Umbilical cord (tissue), 2 donors: Measurements from ENCODE around the gene C14orf180. TPM values are rescaled to one million over a fixed set of nuclear protein-coding genes. Genes with fewer than 3 reads are reported as not detected.

Experiments used
- DNase-seq: peaks from one replicate; pipeline ENCODE4 v3.0.0-alpha.2; 2015; ENCODE audit warnings: low spot score
- total RNA-seq: library from RNA; depleted of rRNA; stranded (reverse); fragments of >200 nt; gene quantifications from one replicate; pipeline ENCODE4 v1.2.3, GENCODE V29; 2014; ENCODE audit warnings: low replicate concordance; ENCODE audit not compliant: insufficient read depth

Gene C14orf180
- total RNA-seq, 1 donor from 2014 or later: 5.1 TPM

- no peak for DNase-seq
These were observed 29.8 kb upstream of the C14orf180 start for GRCh38 chr14:104549536-104550339.

DNA sequence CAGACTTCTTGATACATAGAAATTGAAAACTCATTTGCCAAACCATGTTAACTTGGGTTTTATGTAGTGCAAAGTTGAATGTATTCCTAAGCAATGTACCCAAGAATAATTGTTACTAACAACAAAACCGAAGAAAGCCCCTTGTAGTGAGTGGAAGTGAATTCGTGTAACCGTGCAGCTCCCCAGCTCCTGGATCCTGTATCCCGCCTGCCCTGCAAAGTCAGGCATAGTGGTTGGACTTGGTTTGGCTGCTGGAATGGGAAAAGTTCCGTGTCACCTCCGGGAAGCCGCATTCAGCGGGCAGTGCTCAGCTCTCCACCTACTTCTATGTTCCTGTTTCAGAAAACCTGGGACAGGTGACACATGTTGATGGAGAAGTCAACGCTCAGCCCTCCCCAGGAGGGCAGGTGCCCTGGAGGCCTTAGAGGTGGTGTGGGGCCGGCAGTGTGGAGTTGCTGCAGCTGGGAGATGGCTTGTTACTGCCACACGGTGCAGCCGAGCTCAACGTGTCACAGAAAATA lies 29.2 kb upstream of the C14orf180 start:
- DNase-seq: no peak

GRCh38 chr14:104550861-104551728 lies 28.5 kb upstream of the C14orf180 start:
- DNase-seq: no peak

GRCh38 chr14:104551851-104552737 lies 27.5 kb upstream of the C14orf180 start:
- no peak for DNase-seq

DNA sequence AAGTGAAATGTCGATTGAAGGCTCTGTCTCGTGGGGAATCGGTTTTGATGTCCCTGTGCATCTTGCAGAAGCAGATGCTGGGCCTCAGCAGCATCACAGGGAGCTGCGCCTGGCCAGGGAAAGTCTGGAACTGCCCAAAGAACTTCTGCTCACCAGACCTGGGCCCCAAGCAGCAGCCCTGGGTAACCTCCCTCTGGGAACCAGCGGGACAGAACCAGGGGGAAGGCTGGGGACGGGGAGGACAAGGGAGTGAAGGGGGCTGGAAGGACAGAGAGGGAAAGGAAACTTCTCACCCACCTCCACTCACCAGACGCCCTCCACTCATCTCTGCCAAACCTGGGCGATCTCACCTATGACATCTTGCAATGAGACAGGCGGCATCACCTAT lies 26.8 kb upstream of the C14orf180 start:
- no peak for DNase-seq

DNA sequence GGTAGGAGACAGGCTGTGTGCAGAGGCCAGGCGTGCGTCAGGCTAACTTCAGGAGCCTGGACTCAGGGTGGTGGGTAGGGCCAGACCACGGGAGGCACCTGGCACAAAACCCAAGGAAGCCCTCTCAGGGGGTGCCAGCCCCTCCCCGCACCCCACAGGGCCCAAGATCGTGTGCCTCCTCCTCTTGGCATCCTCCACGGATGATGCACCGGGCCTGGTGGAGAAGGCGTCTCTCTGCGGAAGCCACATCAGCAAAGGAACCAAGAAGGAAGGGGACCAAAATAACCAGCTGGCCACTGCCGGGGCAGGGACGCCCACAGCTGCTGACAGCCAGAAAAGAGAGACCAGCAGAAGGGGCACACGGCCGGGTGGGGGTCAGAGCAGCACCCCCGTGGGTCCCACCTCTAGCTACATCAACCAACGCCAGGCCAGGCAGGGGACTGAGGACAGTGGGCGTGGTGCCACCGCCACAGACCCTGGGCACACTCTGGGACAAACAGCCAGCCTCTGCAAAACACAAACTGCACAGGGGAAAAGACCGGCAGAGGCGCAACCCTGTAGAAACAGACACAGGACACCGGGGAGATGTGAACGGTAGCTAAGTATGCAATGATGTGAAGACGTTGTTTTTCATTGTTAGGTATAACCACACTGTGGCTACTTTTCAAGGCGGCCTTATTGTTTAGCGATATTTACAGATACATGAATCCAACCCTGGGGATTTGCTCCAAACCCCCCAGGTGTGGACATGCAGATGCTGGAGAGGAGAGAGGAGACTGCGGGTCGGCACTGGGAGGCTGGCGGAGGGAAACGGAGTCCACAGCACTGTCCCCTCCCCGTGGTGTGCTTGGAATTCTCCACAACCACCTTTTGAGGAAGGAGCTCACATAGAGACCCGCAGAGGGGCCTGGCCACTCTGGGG lies 26.1 kb upstream of the C14orf180 start:
- no peak for DNase-seq

GRCh38 chr14:104554088-104554607 lies 25.4 kb upstream of the C14orf180 start:
- DNase-seq: no peak

- DNase-seq: peak; percentile 74
These were observed 24.7 kb upstream of the C14orf180 start for GRCh38 chr14:104554608-104555429.

DNA sequence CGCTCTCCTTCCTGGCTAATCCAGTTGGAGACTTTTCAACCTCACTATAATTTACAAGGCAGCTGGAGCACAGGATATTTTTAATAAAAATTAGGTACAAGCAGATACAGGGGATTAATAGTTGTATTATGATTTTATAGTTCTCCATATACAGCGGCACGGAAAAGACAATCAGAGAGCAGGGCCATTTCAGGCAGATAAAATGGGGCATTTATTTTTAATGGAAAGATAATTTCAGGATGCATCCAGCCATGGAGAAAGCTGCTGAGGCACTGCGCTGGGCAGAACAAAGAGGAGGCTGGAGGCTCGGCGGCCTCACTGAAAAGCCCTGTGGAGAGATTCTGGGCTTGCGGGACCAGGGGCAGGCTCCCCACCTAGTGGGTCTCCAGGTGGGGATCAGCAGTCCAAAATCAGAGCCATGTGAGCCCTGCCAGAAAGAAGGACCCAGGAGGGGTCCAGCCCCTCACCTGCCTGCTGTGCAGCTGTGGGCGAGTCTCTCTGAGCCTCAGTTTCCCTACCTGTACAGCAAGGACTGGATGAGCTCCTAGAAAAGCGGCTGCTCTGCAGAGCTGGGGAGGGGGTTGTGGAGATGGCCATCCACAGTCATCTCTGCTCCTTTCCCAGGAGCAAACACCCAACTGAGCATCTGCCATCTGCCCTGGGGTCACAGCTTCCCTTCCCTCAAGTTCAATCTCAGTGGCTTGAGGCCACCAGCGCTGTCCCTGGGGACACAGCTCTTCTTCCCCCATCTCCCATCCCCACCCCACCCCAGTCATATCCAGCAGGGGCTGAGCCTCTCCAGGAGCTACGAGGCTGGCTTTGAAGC lies 23.9 kb upstream of the C14orf180 start:
- DNase-seq: no peak

DNA sequence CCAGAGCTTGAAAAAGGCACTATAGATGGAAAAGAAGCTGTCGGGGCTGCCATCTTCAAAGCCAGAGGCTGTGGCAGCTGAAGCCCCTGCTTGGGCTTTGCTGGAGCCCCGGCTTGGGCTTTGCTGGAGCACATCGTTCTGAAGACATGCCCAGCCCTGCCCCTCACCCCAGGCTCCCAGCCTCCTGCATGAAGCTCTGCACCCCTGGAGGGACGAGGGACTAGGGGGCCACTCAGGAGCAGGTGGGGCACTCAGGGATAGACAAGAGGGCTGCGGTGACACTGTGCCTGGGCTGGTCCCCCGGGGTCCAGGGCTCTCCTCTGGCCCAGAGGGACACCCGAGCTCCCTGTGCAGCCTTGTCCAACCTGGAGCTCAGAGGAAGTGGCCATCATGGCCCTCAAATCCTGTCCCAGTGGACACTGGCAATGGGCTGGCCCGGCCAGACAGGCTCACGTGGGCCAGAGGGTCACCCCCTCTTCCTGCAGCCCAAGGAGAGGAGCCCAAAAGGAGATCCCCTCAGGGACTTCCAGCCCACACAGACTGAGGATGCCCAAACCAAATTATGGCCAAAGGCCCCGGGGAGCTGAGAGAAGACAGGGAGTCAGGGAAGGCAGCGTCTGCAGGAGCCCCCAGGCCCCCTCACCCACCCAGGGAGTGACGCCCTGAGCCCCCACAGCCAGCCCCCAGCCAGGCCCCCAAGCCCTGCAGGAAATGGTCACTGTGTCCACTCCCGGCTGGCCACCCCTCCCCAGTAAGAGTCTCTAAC lies 23.1 kb upstream of the C14orf180 start:
- no peak for DNase-seq

GRCh38 chr14:104557086-104557485 lies 22.5 kb upstream of the C14orf180 start:
- DNase-seq: no peak

GRCh38 chr14:104557766-104558165 lies 21.8 kb upstream of the C14orf180 start:
- no peak for DNase-seq

DNA sequence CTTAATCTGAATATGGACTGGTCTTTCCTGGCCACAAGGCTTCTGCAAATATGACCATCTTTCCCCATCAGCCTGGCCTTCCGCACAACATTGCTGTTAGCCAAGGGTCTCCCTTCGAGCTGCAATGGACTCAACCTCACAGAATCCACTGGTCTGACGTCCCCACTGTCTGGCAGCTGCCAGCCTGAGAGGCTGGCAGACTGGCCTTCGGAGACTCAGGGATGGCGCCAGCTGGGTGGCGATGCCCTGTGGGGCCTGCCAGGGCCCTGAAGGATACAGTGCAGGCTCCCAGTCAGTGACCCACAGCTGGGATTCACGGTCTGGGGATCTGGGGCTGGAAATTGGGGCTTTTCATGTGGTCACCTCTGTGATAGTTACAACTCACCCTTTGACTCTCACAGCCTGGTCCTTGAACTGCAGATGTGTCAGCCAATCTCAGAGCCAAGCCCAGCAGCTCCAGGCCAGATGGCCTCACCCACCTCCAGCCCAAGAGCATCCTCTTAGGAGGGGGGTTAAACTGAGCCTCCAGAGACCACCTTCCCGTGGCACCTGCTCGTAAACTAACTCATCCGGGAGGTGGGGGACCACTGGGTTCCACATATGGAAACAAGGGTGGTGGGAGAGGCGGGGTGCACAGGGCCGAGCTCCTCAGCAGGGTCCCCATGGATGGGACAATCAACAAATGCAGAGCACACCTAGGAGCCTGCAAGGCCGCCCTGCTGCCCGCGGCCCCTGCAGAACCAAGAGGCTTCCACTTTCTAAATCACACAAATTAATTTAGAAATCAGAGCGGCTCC lies 21.1 kb upstream of the C14orf180 start:
- DNase-seq: no peak

DNA sequence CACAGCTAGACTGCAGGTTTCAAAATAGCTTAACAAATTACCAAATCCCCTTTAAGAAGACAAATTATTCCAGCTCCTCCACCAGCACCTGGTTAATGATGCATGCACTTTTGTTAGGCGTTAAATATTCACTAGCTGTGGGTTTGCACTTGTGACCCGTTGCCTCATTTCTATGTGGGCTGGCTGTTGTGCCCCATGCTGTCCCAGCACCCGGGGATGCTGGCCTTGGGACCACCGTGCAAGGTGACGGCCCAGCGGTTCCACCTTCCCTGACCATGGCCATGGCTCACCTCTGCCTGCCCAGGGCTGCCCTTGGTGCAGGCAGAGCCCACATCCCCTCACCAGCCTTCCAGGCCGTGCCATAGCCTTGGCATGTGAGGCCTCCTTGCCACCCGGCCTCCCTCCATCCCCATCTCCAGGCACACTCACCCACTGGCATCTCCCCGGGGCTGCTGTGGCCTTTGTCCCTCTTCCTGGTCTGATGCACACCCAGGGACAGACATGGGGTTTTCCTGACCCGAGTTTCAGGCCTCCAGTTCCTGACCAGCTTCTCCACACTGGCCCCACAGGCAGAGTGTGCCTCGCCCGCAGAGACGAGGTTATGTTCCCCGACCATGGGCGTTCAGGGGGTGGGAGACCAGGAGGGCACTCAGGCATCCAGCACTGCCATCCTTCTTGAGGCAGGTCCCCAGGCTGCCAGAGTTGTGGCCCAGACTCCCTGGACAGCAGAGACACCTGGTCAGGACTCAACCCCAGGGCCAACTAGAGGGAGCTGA lies 20.3 kb upstream of the C14orf180 start:
- no peak for DNase-seq

- no peak for DNase-seq
These were observed 19.6 kb upstream of the C14orf180 start for GRCh38 chr14:104559804-104560585.
